GM19238 (cell line): Measurements from ENCODE around the gene BRCA2.
"Not testable (repeated sequence)": the region's sequence is repeated elsewhere in the genome, so short reads cannot be mapped to it uniquely, and the experiment has no call there.

Experiments used
- DNase-seq: peaks from one replicate; pipeline ENCODE4 v3.0.0; 2011; ENCODE audit warnings: low spot score; ENCODE audit not compliant: insufficient read length

Gene BRCA2

DNA sequence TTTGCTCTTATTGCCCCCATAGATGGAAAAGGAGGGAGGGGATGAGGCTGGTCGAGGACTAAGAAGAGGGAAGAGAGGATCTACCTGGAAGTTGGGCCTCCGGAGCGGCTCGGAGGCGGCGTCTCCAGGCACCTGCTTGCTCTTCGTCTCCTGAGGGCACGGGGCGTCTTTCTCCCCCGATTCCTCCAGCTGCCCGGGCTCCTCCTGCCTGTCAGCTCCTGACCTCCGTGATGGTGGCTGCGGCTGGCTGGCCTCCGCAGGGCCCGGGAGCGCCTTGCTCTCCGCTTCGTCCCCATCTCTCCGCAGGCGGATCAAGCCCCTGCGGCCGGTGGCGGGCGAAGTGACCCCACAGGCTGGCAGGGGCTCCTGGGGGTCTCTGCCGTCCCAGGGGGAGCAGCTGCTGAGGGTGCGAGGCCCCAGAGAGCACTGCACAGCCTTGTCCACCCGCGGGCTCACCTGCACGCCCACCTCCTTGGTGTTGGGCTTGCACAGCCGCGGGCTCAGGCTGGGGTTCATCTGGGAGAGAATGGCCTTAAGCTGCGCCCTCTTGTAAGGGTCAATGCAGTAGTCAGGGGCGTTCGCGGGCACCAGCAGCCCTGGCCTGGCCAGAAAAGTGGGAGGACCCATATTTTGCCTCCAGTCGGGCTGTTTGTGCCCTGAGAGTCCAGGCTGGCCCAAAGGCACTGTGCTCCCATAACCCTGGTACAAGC lies 4.0 kb upstream of the BRCA2 start:
- no peak for DNase-seq

DNA sequence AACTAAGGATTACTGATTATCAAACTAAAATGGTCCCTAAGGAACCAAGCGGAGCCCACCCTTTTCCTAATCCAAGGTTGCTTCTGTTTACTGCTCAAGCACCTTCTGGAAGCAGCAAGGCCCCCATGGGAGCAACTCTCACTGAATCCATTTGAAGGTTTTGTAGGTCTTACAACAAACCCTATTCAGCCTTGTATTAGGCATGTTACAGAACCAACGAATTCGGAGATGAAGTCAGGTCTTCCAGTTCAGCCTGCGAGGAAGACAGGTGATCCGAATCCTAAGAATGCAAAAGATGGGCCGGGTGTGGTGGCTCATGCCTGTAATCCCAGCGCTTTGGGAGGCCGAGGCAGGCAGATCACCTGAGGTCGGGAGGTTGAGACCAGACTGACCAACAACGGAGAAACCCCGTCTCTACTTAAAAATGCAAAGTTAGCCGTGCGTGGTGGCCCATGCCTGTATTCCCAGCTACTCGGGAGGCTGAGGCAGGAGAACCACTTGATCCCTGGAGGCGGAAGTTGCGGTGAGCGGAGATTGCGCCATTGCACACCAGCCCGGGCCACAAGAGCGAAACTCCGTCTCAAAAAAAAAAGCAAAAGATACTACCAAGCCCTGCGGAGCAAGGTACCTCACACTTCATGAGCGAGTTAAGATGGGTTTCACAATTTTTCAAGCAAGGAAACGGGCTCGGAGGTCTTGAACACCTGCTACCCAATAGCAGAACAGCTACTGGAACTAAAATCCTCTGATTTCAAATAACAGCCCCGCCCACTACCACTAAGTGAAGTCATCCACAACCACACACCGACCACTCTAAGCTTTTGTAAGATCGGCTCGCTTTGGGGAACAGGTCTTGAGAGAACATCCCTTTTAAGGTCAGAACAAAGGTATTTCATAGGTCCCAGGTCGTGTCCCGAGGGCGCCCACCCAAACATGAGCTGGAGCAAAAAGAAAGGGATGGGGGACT lies 754 bp upstream of the BRCA2 start:
- no peak for DNase-seq

- DNase-seq, result peak; percentile 30
Observed at GRCh38 chr13:32316028-32316339, 676 bp downstream of the BRCA2 start.

DNA sequence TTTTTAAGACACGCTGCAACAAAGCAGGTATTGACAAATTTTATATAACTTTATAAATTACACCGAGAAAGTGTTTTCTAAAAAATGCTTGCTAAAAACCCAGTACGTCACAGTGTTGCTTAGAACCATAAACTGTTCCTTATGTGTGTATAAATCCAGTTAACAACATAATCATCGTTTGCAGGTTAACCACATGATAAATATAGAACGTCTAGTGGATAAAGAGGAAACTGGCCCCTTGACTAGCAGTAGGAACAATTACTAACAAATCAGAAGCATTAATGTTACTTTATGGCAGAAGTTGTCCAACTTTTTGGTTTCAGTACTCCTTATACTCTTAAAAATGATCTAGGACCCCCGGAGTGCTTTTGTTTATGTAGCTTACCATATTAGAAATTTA lies 1.2 kb downstream of the BRCA2 start:
- no peak for DNase-seq

DNA sequence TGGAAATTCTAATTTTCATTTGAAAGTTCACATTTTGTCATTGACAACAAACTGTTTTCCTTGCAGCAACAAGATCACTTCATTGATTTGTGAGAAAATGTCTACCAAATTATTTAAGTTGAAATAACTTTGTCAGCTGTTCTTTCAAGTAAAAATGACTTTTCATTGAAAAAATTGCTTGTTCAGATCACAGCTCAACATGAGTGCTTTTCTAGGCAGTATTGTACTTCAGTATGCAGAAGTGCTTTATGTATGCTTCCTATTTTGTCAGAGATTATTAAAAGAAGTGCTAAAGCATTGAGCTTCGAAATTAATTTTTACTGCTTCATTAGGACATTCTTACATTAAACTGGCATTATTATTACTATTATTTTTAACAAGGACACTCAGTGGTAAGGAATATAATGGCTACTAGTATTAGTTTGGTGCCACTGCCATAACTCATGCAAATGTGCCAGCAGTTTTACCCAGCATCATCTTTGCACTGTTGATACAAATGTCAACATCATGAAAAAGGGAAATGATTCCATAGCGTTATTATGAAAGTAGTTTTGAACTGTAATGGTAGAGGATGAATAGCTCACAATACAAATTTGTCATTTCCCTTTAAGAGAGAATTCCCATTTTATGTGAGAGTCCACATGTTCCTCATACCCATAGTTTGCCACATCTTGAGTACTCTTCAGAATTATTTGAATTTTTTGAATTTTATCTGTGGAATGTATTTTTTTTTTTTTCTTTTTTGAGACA lies 2.6 kb downstream of the BRCA2 start:
- DNase-seq, result no peak

DNA sequence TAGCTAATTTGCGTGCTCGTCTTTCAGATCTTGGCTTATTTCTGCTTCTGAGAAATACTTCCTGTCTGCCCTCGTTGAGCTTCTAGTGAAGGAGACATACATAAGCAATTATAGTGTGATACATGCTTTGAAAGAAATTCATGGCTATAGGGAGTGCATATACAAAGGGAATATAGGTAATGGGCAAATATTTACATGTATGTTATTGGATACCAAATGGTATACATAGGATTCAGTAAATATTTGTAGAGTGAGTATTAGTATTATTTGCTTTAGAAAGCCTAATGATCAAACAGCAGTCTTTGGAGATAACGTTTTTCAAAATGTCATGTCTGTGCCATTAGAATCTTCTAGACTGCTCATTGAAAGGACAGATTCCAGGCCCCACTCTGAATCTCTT lies 5.2 kb downstream of the BRCA2 start:
- no peak for DNase-seq

- DNase-seq, result no peak
Observed at GRCh38 chr13:32323912-32324311, 8.6 kb downstream of the BRCA2 start.

GRCh38 chr13:32330441-32330840 lies 15.1 kb downstream of the BRCA2 start:
- DNase-seq, result no peak

DNA sequence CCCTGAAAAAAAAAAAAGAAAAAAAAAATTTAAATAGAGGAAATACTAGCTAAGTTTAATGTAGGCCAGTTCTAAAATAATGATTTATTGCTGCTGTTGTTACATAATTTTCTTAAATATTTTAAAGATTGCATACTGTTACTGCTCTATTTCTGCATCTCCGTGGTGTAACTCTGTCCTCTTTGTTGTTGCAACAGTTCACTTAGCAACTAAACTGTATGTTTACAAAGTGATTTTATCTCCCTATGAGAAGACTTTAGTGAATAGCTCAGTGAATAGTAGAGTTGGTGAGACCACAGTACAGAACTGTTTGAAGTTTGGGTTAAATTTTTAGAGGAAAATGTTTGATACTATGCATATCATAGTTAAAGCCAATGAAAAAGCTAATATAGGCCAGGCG lies 19.4 kb downstream of the BRCA2 start:
- no peak for DNase-seq

DNA sequence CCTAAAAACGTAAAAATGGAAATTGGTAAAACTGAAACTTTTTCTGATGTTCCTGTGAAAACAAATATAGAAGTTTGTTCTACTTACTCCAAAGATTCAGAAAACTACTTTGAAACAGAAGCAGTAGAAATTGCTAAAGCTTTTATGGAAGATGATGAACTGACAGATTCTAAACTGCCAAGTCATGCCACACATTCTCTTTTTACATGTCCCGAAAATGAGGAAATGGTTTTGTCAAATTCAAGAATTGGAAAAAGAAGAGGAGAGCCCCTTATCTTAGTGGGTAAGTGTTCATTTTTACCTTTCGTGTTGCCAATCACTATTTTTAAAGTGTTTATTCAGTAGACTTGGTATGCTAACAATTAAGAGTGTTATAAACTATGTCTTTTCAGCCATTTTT lies 25.6 kb downstream of the BRCA2 start:
- no peak for DNase-seq

- no peak for DNase-seq
Observed at GRCh38 chr13:32347651-32348050, 32.3 kb downstream of the BRCA2 start.

DNA sequence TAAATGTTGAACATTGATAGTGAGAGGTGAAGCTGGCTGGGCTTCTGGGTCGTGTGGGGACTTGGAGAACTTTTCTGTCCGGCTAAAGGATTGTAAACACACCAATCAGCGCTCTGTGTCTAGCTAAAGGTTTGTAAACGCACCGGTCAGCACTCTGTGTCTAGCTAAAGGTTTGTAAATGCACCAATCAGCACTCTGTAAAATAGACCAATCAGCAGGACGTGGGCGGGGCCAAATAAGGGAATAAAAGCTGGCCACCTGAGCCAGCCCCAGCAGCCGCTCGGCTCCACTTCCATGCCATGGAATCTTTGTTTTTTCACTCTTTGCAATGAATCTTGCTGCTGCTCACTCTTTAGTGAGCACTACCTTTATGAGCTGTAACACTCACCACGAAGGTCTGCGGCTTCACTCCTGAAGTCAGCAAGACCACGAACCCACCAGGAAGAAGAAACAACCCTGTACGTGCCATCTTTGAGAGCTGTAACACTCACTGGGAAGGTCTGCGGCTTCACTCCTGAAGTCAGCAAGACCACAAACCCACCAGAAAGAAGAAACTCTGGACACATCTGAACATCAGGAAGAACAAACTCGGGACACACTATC lies 35.6 kb downstream of the BRCA2 start:
- not testable (repeated sequence) for DNase-seq

DNA sequence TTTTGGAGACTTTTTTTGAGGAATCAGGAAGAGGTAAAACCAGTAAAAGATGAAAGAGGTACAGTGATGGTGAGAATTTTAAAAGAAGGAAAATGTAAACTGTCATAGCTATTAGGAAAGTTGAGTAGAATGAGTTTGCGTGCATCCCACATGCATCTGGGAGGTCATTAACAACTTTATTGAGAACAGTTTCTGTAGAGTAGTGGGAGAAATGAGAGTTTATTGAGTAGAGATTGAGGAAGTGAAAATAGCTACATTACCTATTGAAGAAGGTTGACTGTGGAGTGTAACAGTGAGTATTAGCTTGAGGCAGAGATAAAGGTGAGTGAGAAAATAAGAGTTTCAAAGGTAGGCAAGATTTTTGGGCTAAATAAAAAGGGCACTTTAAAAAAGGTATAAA lies 38.7 kb downstream of the BRCA2 start:
- DNase-seq, result no peak

DNA sequence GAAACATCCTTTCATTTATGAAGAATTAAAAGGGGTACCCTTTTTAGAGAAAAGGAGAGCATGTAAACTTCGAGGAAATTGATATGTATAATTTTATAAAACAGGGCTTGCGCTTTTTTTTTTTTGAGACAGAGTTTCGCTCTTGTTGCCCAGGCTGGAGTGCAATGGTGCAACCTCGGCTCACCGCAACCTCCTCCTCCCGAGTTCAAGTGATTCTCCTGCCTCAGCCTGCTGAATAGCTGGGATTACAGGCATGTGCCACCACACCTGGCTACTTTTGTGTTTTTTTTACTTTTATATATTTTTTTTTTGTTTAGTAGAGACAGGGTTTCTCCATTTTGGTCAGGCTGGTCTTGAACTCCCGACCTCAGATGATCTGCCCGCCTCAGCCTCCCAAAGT lies 40.6 kb downstream of the BRCA2 start:
- not testable (repeated sequence) for DNase-seq

DNA sequence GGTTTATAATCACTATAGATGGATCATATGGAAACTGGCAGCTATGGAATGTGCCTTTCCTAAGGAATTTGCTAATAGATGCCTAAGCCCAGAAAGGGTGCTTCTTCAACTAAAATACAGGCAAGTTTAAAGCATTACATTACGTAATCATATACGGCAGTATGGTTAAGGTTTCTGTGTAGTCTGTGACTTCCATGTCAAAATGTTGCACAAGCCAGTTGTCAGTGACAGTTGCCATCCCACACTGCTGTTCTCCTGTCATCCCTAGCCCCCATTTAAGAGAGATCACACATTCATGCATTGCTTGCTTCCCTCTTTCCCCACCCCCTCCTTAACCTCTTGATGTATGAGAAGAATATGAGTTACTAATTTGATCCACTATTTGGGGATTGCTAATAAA lies 47.3 kb downstream of the BRCA2 start:
- no peak for DNase-seq

DNA sequence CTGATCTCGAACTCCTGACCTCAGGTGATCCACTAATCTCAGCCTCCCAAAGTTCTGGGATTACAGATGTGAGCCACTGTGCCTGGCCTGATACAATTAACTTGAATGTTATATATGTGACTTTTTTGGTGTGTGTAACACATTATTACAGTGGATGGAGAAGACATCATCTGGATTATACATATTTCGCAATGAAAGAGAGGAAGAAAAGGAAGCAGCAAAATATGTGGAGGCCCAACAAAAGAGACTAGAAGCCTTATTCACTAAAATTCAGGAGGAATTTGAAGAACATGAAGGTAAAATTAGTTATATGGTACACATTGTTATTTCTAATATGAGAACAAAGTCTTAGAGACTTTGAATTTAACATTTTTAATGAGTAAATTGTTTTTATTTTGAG lies 55.5 kb downstream of the BRCA2 start:
- DNase-seq, result no peak

GRCh38 chr13:32376642-32377415 lies 61.5 kb downstream of the BRCA2 start:
- no peak for DNase-seq

GRCh38 chr13:32378012-32378411 lies 62.7 kb downstream of the BRCA2 start:
- DNase-seq, result no peak

- no peak for DNase-seq
Observed at GRCh38 chr13:32381539-32381938, 66.2 kb downstream of the BRCA2 start.

DNA sequence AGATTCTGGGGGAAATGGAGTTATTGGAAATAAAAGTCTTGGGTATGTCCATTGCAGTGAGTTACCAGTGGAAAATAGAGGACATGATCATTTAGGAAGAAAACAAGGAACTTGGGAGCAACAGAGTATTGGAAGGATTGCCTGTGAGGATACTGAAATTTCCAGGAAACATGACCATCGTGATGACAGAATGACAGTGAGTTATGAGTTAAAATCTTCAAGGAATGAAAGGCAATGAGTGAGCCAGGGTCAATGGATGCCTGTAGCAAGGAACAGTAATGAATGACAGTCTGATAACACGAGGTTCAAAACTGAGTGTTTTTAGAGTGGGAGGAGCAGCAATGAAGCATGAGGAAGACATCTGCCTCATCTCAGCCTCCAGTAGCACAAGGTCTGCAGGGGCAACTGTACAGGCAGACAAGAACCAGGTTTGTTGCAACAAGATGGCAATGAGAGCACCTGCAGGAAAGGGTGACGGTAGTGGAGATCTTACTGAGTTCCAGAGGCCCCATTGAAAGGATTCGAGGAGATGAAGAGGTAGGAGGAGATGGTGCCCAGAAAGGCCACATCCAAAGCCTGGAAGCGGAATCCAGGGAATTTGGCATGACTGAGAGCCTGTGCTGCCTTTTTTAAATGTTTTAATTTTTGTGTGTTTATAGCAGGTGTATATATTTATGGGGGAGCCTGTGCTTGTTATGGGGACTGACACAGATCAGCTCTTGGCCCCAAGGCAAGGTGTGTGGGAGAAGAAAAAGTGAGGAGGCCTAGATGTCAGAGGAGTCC lies 68.7 kb downstream of the BRCA2 start:
- DNase-seq, result no peak
